ENCODE measurements around the gene ITGA11. TPM values are rescaled to one million over a fixed set of nuclear protein-coding genes. Genes with fewer than 3 reads are reported as not detected.

Gene ITGA11
- total and polyA plus RNA-seq, 2 of the 4 experiments (the other 2 are of a cell fraction), result 4.1 to 6.6 TPM

DNA sequence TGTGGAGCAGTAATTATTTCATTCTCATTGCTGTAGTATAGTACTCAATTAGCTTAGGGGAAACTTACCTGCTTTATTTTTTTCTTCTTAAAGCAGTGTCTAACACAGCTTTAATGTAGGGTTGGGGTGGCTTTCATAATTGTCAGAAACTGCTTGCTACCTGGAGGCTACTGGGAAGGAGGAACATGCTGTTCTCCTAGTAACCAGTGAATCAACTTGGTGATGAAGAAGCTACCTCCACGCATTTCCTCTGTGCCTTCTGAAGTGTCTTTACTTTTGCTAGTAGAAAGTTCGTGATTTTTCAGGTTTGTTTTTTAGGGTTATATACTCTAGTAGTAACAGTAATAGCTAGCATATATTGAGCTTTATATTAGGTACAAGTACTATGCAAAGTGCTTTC is 142.9 kb downstream of the ITGA11 start:
- Histone ChIP-seq H2BK20ac (ENCODE audit: low read depth, low read length) (no peak overlapping the region), H4K91ac (ENCODE audit: insufficient read depth, low read depth, low read length) (no peak overlapping the region), H4K20me1 (ENCODE audit: insufficient read depth, low read length) (peaks cover 83% of the 10 kb centered on the region), H3K56ac (ENCODE audit: extremely low read depth, insufficient read depth, low read length) (no peak overlapping the region), H3K4me2 (ENCODE audit: low read depth, low read length) (no peak overlapping the region), H3K9me1 (ENCODE audit: insufficient read depth, low read length) (peaks cover 11% of the 10 kb centered on the region), H3K36me3 (ENCODE audit: control insufficient read depth, insufficient read depth, low read length) (peaks cover 21% of the 10 kb centered on the region), H3K4me1 (ENCODE audit: control insufficient read depth, insufficient read depth, low read length) (peaks cover 8% of the 10 kb centered on the region), H3K9ac (ENCODE audit: low read depth, low read length) (no peak overlapping the region), H2AFZ (replicated peaks; ENCODE audit: low read length, poor library complexity) (no peak overlapping the region), H3K4ac (ENCODE audit: low read depth, low read length) (no peak overlapping the region), H3K23ac (ENCODE audit: low read depth, low read length) (no peak overlapping the region), H3K27me3 (ENCODE audit: control insufficient read depth, insufficient read depth, low read length) (no peaks in the 10 kb centered on the region), H4K8ac (ENCODE audit: low read depth in 2 of 2, low read length in 2 of 2) (no peak overlapping the region), H3K79me1 (ENCODE audit: low read depth in 1 of 2, low read length in 2 of 2) (peaks cover 17 to 54% of the 10 kb centered on the region in 2 experiments), H3K9me3 (ENCODE audit: control insufficient read depth, insufficient read depth, low read length) (peaks cover 3% of the 10 kb centered on the region; the same call in 1 of the 2 replicates), H3K27ac (ENCODE audit: insufficient read depth, low read length) (no peak overlapping the region), H3K18ac (ENCODE audit: low read depth, low read length) (no peak overlapping the region), H2BK5ac (ENCODE audit: low read depth, low read length, poor library complexity, severe bottlenecking) (no peak overlapping the region), H4K5ac (ENCODE audit: low read depth, low read length) (no peak overlapping the region), H2BK15ac (ENCODE audit: low read depth, low read length) (no peak overlapping the region), H2BK120ac (ENCODE audit: low read depth, low read length) (no peak overlapping the region), H3K4me3 (ENCODE audit: insufficient read depth, low read depth, low read length) (no peak overlapping the region), H2AK5ac (ENCODE audit: low read depth, low read length) (no peak overlapping the region), H3K14ac (replicated peaks; ENCODE audit: low read depth, low read length) (no peak overlapping the region), H2AK9ac (replicated peaks; ENCODE audit: low read depth, low read length, poor library complexity) (no peak overlapping the region)
- ATAC-seq (ENCODE audit: low read depth), result no peak
- in situ Hi-C loops (cut with MboI; ENCODE audit: low sequenced_read_pairs), result no loop called here
- TF ChIP-seq MXI1 (IDR thresholded peaks at IDR 0.05; ENCODE audit: borderline replicate concordance, low read depth, low read length), result no peak
- DNase-seq, result no peak
- ChIA-PET POLR2A (ENCODE audit: unreplicated experiment) (interaction anchor here (0.8 kb wide), 1 partner anchor 36 kb away, joined by 3 read pairs; no protein-coding TSS in a partner anchor), CTCF (interaction anchor here (0.9 kb wide), 1 partner anchor 36 kb away, joined by 3 read pairs; no protein-coding TSS in a partner anchor)
- WGBS, 2 experiments (ENCODE audit: extremely low coverage in 2 of 2, insufficient read length in 1 of 2), result no CpG with 5 or more reads among the region's 2 CpGs
- BruUV-seq (replicated peaks), result no TSS peak
- dilution Hi-C loops (cut with HindIII; ENCODE audit: low sequenced_read_pairs, unreplicated experiment), result no loop called here
- intact Hi-C loops (cut with micrococcal nuclease), result no loop called here

All from IMR-90 (cell line).